ENCODE measurements around the gene CCDC82. TPM values are rescaled to one million over a fixed set of nuclear protein-coding genes. Genes with fewer than 3 reads are reported as not detected.

Gene CCDC82
- total and polyA plus RNA-seq, 2 of the 4 experiments (the other 2 are of a cell fraction) = 4.1 to 9.4 TPM

- H2BK20ac ChIP-seq (ENCODE audit: low read depth, low read length) = 0 out of 2 replicates have a peak overlapping the region, but pooled peaks have one; percentile 42
- H2AK9ac ChIP-seq (replicated peaks; ENCODE audit: low read depth, low read length, poor library complexity) = no peak overlapping the region
- peaks cover 23 to 77% of the 10 kb centered on the region in 2 experiments for H3K79me1 ChIP-seq (ENCODE audit: low read depth in 1 of 2, low read length in 2 of 2)
- no peak overlapping the region for H3K18ac ChIP-seq (ENCODE audit: low read depth, low read length)
- DNase-seq (no peak), ATAC-seq (ENCODE audit: low read depth) (no peak)
- dilution Hi-C loops (cut with HindIII; ENCODE audit: low sequenced_read_pairs, unreplicated experiment) = no loop called here
- H2BK15ac ChIP-seq (ENCODE audit: low read depth, low read length) = no peak overlapping the region
- POLR2A ChIA-PET (ENCODE audit: unreplicated experiment) = no interaction called here
- no peak overlapping the region for H4K5ac ChIP-seq (ENCODE audit: low read depth, low read length)
- no peaks in the 10 kb centered on the region for H3K9me3 ChIP-seq (ENCODE audit: control insufficient read depth, insufficient read depth, low read length)
- H3K56ac ChIP-seq (ENCODE audit: extremely low read depth, insufficient read depth, low read length) = no peak overlapping the region
- no peak overlapping the region for H4K91ac ChIP-seq (ENCODE audit: insufficient read depth, low read depth, low read length)
- H2BK120ac ChIP-seq (ENCODE audit: low read depth, low read length) = no peak overlapping the region
- H3K9ac ChIP-seq (ENCODE audit: low read depth, low read length) = no peak overlapping the region
- BruUV-seq (replicated peaks) = no TSS peak
- 95% methylated on average over 4 of the region's 7 CpGs; no CpG with 5 or more reads in 1 of the 2 experiments for WGBS, 2 experiments (ENCODE audit: extremely low coverage in 2 of 2, insufficient read length in 1 of 2)
- H4K20me1 ChIP-seq (ENCODE audit: insufficient read depth, low read length) = no peaks in the 10 kb centered on the region; the same call in 1 of the 2 replicates
- no peak overlapping the region for H3K4ac ChIP-seq (ENCODE audit: low read depth, low read length)
- H3K27me3 ChIP-seq (ENCODE audit: control insufficient read depth, insufficient read depth, low read length) = no peaks in the 10 kb centered on the region
- CTCF ChIA-PET = interaction anchor here (2.1 kb wide), 1 partner anchor 11 kb away, joined by 9 read pairs; the partner anchor contains the start of gene MAML2
- no peak overlapping the region for H3K27ac ChIP-seq (ENCODE audit: insufficient read depth, low read length)
- intact Hi-C loops (cut with micrococcal nuclease) = no loop called here
- peaks cover 37% of the 10 kb centered on the region for H3K4me1 ChIP-seq (ENCODE audit: control insufficient read depth, insufficient read depth, low read length)
- no peak overlapping the region for H2AFZ ChIP-seq (replicated peaks; ENCODE audit: low read length, poor library complexity)
- H3K14ac ChIP-seq (replicated peaks; ENCODE audit: low read depth, low read length) = no peak overlapping the region
- H3K9me1 ChIP-seq (ENCODE audit: insufficient read depth, low read length) = peaks cover 25% of the 10 kb centered on the region
- in situ Hi-C loops (cut with MboI; ENCODE audit: low sequenced_read_pairs) = no loop called here
- H3K4me2 ChIP-seq (ENCODE audit: low read depth, low read length) = no peak overlapping the region; the same call in 1 of the 2 replicates
- H2BK5ac ChIP-seq (ENCODE audit: low read depth, low read length, poor library complexity, severe bottlenecking) = no peak overlapping the region
- 0 out of 2 replicates have a peak overlapping the region, but pooled peaks have one; percentile 23 for H2AK5ac ChIP-seq (ENCODE audit: low read depth, low read length)
- no peak overlapping the region for H4K8ac ChIP-seq (ENCODE audit: low read depth in 2 of 2, low read length in 2 of 2)
- no peak overlapping the region for H3K23ac ChIP-seq (ENCODE audit: low read depth, low read length)
- no peak overlapping the region for H3K4me3 ChIP-seq (ENCODE audit: insufficient read depth, low read depth, low read length)
- peaks cover 1% of the 10 kb centered on the region; the same call in 1 of the 2 replicates for H3K36me3 ChIP-seq (ENCODE audit: control insufficient read depth, insufficient read depth, low read length)
- no peak for TF ChIP-seq SMC3 (IDR thresholded peaks at IDR 0.05; ENCODE audit: low read depth, low read length)
- no peak for TF ChIP-seq ELK1 (IDR thresholded peaks at IDR 0.05; ENCODE audit: borderline replicate concordance, low read depth, low read length)
- no peak for TF ChIP-seq CEBPB (IDR thresholded peaks at IDR 0.05; ENCODE audit: low read depth, low read length)
Measured at GRCh38 chr11:96331699-96332116, 58.0 kb downstream of the CCDC82 start.

Measured in IMR-90 (cell line).